GM12865 (cell line): ENCODE measurements around the gene IFNA7.
"Not testable (repeated sequence)": the region's sequence is repeated elsewhere in the genome, so short reads cannot be mapped to it uniquely, and the experiment has no call there.

Experiments used
- DNase-seq: peaks from one replicate; pipeline ENCODE4 v3.0.0; 2010; ENCODE audit warnings: low read depth
- H3K4me3 ChIP-seq: 2 replicates; pipeline ENCODE4 v1.5.1; 2011; ENCODE audit warnings: mild to moderate bottlenecking, low read depth, low read length, control low read depth
- TF ChIP-seq, protein P1 (sequence below): IDR thresholded peaks from 2 replicates; pipeline ENCODE4 v1.5.1; 2011; ENCODE audit warnings: low read length, control low read depth, low read depth, inconsistent platforms; ENCODE audit not compliant: insufficient read depth; ENCODE audit errors: missing control alignments

The IFNA7 gene

DNA sequence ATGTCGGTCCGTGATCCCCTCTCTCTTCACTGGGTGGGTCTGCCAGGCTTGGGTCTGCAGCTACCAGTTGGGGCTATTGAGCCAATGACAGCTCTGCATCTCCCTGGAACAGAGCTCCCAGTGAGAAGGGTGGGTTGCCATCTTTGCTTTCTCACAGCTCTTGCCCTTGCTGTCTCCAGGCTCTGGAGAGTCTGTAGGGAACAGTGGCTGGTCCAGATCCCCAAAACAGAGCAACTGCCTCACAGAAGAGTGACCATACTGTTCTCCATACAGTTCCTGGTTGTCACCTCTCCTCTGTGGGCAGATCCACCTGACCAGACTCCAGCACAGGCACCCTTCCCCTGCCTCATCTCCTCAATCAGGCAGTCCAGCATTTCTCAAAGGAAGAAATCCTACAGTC, 31.3 kb upstream of the IFNA7 start:
- TF ChIP-seq, protein P1, sequence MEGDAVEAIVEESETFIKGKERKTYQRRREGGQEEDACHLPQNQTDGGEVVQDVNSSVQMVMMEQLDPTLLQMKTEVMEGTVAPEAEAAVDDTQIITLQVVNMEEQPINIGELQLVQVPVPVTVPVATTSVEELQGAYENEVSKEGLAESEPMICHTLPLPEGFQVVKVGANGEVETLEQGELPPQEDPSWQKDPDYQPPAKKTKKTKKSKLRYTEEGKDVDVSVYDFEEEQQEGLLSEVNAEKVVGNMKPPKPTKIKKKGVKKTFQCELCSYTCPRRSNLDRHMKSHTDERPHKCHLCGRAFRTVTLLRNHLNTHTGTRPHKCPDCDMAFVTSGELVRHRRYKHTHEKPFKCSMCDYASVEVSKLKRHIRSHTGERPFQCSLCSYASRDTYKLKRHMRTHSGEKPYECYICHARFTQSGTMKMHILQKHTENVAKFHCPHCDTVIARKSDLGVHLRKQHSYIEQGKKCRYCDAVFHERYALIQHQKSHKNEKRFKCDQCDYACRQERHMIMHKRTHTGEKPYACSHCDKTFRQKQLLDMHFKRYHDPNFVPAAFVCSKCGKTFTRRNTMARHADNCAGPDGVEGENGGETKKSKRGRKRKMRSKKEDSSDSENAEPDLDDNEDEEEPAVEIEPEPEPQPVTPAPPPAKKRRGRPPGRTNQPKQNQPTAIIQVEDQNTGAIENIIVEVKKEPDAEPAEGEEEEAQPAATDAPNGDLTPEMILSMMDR = no peak
- DNase-seq = no peak
- no peak overlapping the region for H3K4me3 ChIP-seq

DNA sequence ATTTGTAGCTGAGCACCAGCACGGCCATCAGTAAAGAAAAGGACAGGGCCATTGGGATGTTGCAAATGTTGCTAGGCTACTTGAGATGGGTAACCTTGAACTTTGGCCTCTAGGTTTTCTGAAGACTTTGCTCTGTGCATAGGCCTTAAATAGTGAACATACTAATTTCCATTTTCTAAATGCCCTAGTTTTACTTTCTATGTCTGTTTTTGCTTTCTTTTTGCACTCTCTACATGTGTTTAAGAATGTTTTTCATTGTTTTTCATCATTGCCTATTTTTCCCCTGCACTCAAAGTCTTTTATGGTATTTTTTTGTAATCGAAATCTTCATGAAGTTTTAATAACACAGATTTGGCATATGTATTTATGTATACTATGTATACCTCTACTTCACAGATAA, 26.1 kb upstream of the IFNA7 start, which contains the start of gene IFNA17:
IFNA17 (minus strand) TSS at position 101 of the 400 bp plus-strand sequence; CDS start at position 52, 49 bp downstream.
- H3K4me3 ChIP-seq = no peak within 1 kb of the TSS
- no peak for DNase-seq
- TF ChIP-seq, protein P1 = no peak

DNA sequence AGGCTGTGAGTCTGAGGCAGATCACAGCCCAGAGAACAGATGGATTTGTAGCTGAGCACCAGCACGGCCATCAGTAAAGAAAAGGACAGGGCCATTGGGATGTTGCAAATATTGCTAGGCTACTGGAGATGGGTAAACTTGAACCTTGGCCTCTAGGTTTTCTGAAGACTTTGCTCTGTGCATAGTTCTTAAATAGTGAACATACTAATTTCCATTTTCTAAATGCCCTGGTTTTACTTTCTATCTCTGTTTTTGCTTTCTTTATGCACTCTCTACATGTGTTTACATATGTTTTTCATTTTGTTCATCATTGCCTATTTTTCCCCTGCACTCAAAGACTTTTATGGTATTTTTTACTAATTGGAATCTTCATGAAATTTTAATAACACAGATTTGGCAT, 15.2 kb upstream of the IFNA7 start, which contains the start of gene IFNA16:
IFNA16 (minus strand) TSS at position 101 of the 400 bp plus-strand sequence; CDS start at position 95, 6 bp downstream.
- H3K4me3 ChIP-seq = not testable (repeated sequence)

DNA sequence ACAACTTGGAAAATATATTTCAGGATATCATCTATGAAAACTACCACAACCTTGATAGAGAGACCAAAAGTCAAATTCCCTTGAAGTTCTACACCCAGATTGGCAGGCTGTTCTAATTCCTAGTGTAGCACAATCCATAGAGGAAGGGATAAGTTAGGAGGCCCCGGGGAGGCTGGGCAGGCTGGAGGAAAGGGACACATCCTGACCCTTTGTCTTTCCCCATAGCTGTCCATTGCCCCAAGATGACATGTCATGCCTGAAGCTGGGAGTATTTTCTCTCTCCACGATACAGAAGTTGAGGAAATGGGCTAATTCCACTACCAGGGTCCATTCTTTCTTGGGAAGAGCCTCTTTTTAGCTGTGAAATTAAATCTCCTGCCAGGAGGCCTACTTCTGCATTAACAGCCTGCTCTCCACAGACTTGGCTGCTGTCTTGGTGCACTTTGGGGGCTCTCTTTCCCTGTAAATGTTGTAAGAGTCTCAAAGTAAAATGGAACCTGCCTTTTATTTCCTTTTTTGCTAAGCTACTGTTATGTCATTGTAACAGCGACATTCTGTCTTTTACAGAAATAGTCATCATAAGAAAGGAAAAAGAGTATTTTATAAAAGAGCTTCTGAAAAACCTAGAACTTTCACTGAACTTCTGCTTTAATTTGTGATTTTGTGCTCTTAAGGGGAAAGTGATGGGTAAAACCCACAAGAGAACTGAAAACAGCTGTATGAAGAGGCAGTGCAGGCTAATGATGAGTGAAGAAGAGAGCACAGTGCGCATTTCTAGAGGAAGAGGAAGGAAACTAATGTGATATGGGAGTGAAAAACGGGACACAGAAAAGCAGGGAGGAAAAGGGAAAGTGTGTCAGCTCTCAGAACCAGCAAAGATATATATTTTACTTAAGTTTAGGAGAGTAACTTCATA, 11.7 kb upstream of the IFNA7 start:
- TF ChIP-seq, protein P1 = peak; percentile 55
- not testable (repeated sequence) for H3K4me3 ChIP-seq
- peak; percentile 34 for DNase-seq

More for the DNA sequence above, 15.2 kb upstream of the IFNA7 start, which contains the start of gene IFNA16:
- DNase-seq = not testable (repeated sequence)

DNA sequence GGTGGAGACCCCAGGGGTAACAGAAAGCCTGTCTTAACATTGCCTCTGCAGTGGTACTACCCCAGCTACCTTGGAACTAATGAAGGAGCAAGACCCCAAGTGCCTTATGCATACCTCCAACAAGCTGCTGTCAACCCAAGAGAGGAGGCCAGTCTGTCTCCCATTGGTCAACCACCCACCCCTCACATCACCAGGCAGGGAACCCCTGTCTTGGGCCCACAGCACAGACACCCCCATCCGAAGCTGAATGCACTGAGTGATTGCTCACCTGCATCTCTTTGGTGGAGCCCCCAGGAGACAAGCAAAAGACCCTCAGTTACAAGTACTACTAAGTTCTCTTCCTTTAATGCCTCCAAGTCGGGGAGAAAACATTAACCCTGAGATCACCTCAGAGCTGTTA, 10.2 kb upstream of the IFNA7 start:
- H3K4me3 ChIP-seq, DNase-seq: not testable (repeated sequence)

DNA sequence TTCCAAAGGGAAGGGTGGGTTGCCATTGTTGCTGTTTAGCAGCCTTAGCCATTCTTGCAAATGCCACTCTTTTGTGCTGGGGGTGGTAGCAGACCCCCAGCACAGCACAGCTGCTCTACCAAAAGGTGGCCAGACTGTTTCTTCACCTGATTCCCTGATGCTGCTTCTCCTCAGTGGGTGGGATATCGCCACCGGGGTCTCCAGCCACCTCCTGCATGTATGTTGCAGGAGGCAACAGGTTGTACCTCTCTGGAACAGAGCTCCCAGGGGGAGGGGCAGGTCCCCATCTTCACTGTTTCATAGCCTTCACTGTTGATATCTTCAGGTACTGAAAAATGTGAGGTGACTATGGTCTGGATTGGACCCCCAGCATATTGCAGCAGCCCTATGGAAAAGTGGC, 8.8 kb upstream of the IFNA7 start:
- DNase-seq, H3K4me3 ChIP-seq: not testable (repeated sequence)

DNA sequence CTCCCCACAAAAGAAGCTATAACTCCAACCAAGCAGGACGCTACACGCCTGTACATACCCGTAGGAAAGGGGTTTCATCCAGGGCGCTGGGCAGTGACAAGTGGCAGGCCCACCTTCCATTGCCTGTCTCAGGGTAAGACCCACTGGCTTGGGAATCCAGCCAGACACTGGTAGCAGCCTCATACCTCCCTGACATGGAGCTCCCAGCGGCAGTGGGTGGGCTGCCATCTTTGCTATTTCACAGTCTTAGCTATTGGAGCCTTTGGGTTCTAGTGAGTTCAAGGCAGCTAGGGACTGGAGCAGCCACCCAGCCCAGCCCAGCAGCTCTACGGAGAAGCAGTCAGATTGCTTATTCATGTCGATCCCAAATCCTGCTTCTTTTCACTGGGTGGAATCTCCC, 8.3 kb upstream of the IFNA7 start:
- TF ChIP-seq, protein P1 = no peak
- DNase-seq = no peak
- H3K4me3 ChIP-seq = no peak overlapping the region

DNA sequence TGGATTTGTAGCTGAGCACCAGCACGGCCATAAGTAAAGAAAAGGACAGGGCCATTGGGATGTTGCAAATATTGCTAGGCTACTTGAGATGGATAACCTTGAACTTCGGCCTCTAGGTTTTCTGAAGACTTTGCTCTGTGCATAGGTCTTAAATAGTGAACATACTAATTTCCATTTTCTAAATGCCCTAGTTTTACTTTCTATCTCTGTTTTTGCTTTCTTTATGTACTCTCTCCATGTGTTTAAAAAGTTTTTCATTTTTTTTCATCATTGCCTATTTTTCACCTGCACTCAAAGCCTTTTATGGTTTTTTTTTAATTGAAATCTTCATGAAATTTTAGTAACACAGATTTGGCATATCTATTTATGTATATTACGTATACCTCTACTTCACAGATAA, 5.0 kb upstream of the IFNA7 start, which contains the start of gene IFNA10:
IFNA10 (minus strand) TSS at position 101 of the 400 bp plus-strand sequence; CDS start at position 55, 46 bp downstream.
- not testable (repeated sequence) for DNase-seq, H3K4me3 ChIP-seq

DNA sequence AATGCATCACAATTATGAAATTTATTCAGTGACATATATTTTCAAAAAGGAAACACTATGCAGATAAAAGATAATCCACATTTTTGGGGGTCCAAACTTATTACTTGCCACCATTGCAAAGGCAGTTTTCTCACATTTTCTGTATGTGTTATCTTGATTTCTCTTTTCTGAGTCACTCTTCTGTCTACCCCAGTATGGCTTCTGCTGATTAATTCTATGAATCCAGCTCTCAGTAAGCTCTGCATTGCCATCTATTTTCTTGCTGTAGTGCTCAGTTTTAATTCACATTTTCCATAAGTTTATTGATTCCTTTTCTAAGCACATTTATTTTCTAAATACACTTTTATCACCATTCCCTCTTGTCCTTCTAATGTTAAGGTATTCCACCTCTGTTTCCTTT, 3.2 kb upstream of the IFNA7 start:
- no peak overlapping the region for H3K4me3 ChIP-seq
- DNase-seq = no peak
- TF ChIP-seq, protein P1 = no peak
